ENCODE measurements around the gene FIGLA.
"Not testable (repeated sequence)": the region's sequence is repeated elsewhere in the genome, so short reads cannot be mapped to it uniquely, and the experiment has no call there.

The FIGLA gene

GRCh38 chr2:70743677-70744076 lies 46.8 kb downstream of the FIGLA start:
- no peak for DNase-seq

GRCh38 chr2:70743068-70743467 lies 47.4 kb downstream of the FIGLA start:
- no peak for DNase-seq

- not testable (repeated sequence) for DNase-seq
Measured at GRCh38 chr2:70739492-70739891, 51.0 kb downstream of the FIGLA start.

GRCh38 chr2:70738159-70738558 lies 52.3 kb downstream of the FIGLA start:
- DNase-seq, result no peak

DNA sequence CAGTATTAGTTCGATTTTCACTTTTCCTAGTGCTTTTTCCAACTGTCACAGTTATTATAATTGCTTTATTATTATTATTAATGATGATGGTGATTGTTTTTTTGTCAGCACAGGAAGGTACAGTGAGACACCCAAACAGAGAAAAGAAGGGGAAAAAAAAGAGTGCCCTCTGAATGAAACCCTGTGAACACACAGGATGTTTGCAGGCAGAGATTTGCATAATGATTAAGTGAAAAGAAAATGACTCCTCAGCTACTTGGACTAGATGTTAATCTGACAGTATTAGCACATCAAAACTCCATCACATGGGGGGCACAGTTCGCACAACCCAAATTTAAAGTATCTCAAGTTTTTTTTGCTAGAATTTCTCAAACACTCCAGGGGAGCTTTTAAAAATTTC lies 55.4 kb downstream of the FIGLA start:
- no peak for DNase-seq

GRCh38 chr2:70733646-70734180 lies 56.7 kb downstream of the FIGLA start:
- no peak for DNase-seq

GRCh38 chr2:70732766-70733645 lies 57.4 kb downstream of the FIGLA start:
- no peak for DNase-seq

GRCh38 chr2:70730730-70731129 lies 59.7 kb downstream of the FIGLA start:
- DNase-seq, result no peak

- no peak for DNase-seq
Measured at GRCh38 chr2:70729647-70730046, 60.8 kb downstream of the FIGLA start.

GRCh38 chr2:70728128-70728527 lies 62.3 kb downstream of the FIGLA start:
- DNase-seq, result no peak
